ENCODE data around the gene ST8SIA3.
"Not testable (repeated sequence)": the region's sequence is repeated elsewhere in the genome, so short reads cannot be mapped to it uniquely, and the experiment has no call there.

The ST8SIA3 gene

GRCh38 chr18:57364460-57364859 lies 12.1 kb downstream of the ST8SIA3 start:
- no peak for DNase-seq (ENCODE audit: low spot score)

- no peak for DNase-seq (ENCODE audit: low spot score)
Measured at GRCh38 chr18:57366528-57367081, 14.2 kb downstream of the ST8SIA3 start.

GRCh38 chr18:57372444-57372843 lies 20.1 kb downstream of the ST8SIA3 start:
- DNase-seq (ENCODE audit: low spot score), result no peak

- DNase-seq (ENCODE audit: low spot score), result no peak
Measured at GRCh38 chr18:57373017-57373416, 20.7 kb downstream of the ST8SIA3 start.

- no peak for DNase-seq (ENCODE audit: low spot score)
Measured at GRCh38 chr18:57376503-57376902, 24.1 kb downstream of the ST8SIA3 start.

- DNase-seq (ENCODE audit: low spot score), result no peak
Measured at GRCh38 chr18:57389271-57389670, 36.9 kb downstream of the ST8SIA3 start.

- DNase-seq (ENCODE audit: low spot score), result no peak
Measured at GRCh38 chr18:57390044-57390443, 37.7 kb downstream of the ST8SIA3 start.

- not testable (repeated sequence) for DNase-seq (ENCODE audit: low spot score)
Measured at GRCh38 chr18:57394749-57395148, 42.4 kb downstream of the ST8SIA3 start.

- not testable (repeated sequence) for DNase-seq (ENCODE audit: low spot score)
Measured at GRCh38 chr18:57396831-57397230, 44.5 kb downstream of the ST8SIA3 start.

GRCh38 chr18:57397440-57398132 lies 45.2 kb downstream of the ST8SIA3 start:
- DNase-seq (ENCODE audit: low spot score), result peak; percentile 76

GRCh38 chr18:57404345-57404744 lies 52.0 kb downstream of the ST8SIA3 start:
- DNase-seq (ENCODE audit: low spot score), result no peak

GRCh38 chr18:57409650-57410049 lies 57.3 kb downstream of the ST8SIA3 start:
- no peak for DNase-seq (ENCODE audit: low spot score)

GRCh38 chr18:57410749-57411148 lies 58.4 kb downstream of the ST8SIA3 start:
- DNase-seq (ENCODE audit: low spot score), result no peak

GRCh38 chr18:57416542-57416941 lies 64.2 kb downstream of the ST8SIA3 start:
- no peak for DNase-seq (ENCODE audit: low spot score)

Measured in RKO (cell line).